ENCODE results near the gene DHRSX. TPM values are rescaled to one million over a fixed set of nuclear protein-coding genes. Genes with fewer than 3 reads are reported as not detected.

DHRSX gene
- total and polyA plus RNA-seq, 10 of the 15 experiments (the other 5 are each of a cell fraction or from before 2014, with no cell fraction given), result 1.7 to 39.5 (median 16.5) TPM

DNA sequence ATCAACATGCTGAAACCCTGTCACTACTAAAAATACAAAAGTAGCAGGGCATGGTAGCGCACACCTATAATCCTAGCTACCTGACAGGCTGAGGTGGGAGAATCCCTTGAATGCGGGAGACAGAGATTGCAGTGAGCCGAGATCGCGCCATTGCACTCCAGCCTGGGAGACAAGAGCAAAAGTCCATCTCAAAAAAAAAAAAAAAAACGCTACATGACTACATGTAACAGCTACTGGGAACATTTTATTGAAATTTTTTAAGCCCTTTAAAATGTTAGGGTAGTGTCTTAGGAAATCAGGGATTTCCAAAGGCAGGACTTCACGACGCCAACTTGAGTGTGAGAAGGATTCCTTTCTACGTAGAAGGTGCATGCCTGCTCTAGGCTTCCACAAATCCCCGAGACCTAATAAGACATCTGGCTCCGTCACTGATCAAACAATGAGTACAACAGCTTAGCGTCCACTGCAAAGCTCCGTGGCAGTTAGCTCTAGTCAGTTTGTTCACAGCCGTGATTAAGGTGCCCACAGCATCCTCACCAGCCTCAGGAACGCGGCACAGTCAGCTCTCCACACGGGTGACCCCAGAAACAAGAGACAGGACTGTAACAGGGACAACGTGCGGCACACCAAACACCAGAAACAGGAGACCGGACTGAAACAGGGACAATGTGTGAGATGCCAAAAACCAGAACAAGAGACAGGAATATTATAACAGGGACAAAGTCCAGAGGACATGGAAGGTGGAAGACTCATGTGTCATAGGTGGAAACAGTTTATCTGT is 33.7 kb downstream of the DHRSX start:
- no peak for FAIRE-seq
- POLR2A ChIA-PET, result no interaction called here
- no peak for TF ChIP-seq HDAC2 (IDR thresholded peaks at IDR 0.05)
- TF ChIP-seq ZNF384 (IDR thresholded peaks at IDR 0.05; ENCODE audit: borderline replicate concordance, low read depth, low read length), result no peak
- no peak for TF ChIP-seq ZNF24 (IDR thresholded peaks at IDR 0.05)
- no peak for TF ChIP-seq POU2F2 (IDR thresholded peaks at IDR 0.05; ENCODE audit: borderline replicate concordance, low read depth, low read length)
- TF ChIP-seq NFIC (IDR thresholded peaks at IDR 0.05; ENCODE audit: low read depth, low read length), result no peak
- no peak for TF ChIP-seq MTA2 (IDR thresholded peaks at IDR 0.05; ENCODE audit: low read depth)
- TF ChIP-seq YY1 (IDR thresholded peaks at IDR 0.05; ENCODE audit: low read depth, low read length), result no peak
- TF ChIP-seq RELB (IDR thresholded peaks at IDR 0.05; ENCODE audit: low read depth), result no peak
- no peak for TF ChIP-seq LARP7 (IDR thresholded peaks at IDR 0.05)
- no peak for TF ChIP-seq SP1 (IDR thresholded peaks at IDR 0.05; ENCODE audit: low read depth, low read length)
- TF ChIP-seq, protein P1, sequence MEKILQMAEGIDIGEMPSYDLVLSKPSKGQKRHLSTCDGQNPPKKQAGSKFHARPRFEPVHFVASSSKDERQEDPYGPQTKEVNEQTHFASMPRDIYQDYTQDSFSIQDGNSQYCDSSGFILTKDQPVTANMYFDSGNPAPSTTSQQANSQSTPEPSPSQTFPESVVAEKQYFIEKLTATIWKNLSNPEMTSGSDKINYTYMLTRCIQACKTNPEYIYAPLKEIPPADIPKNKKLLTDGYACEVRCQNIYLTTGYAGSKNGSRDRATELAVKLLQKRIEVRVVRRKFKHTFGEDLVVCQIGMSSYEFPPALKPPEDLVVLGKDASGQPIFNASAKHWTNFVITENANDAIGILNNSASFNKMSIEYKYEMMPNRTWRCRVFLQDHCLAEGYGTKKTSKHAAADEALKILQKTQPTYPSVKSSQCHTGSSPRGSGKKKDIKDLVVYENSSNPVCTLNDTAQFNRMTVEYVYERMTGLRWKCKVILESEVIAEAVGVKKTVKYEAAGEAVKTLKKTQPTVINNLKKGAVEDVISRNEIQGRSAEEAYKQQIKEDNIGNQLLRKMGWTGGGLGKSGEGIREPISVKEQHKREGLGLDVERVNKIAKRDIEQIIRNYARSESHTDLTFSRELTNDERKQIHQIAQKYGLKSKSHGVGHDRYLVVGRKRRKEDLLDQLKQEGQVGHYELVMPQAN (conservative IDR thresholded peaks at IDR 0.05), result no peak
- TF ChIP-seq, protein P2, sequence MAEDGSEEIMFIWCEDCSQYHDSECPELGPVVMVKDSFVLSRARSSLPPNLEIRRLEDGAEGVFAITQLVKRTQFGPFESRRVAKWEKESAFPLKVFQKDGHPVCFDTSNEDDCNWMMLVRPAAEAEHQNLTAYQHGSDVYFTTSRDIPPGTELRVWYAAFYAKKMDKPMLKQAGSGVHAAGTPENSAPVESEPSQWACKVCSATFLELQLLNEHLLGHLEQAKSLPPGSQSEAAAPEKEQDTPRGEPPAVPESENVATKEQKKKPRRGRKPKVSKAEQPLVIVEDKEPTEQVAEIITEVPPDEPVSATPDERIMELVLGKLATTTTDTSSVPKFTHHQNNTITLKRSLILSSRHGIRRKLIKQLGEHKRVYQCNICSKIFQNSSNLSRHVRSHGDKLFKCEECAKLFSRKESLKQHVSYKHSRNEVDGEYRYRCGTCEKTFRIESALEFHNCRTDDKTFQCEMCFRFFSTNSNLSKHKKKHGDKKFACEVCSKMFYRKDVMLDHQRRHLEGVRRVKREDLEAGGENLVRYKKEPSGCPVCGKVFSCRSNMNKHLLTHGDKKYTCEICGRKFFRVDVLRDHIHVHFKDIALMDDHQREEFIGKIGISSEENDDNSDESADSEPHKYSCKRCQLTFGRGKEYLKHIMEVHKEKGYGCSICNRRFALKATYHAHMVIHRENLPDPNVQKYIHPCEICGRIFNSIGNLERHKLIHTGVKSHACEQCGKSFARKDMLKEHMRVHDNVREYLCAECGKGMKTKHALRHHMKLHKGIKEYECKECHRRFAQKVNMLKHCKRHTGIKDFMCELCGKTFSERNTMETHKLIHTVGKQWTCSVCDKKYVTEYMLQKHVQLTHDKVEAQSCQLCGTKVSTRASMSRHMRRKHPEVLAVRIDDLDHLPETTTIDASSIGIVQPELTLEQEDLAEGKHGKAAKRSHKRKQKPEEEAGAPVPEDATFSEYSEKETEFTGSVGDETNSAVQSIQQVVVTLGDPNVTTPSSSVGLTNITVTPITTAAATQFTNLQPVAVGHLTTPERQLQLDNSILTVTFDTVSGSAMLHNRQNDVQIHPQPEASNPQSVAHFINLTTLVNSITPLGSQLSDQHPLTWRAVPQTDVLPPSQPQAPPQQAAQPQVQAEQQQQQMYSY (CRISPR knock-in tag; IDR thresholded peaks at IDR 0.05), result no peak
- no peak for TF ChIP-seq SREBF2 (IDR thresholded peaks at IDR 0.05; ENCODE audit: low read length)
- TF ChIP-seq CHD1 (IDR thresholded peaks at IDR 0.05; ENCODE audit: low read depth, low read length), result no peak
- TF ChIP-seq, protein P3, sequence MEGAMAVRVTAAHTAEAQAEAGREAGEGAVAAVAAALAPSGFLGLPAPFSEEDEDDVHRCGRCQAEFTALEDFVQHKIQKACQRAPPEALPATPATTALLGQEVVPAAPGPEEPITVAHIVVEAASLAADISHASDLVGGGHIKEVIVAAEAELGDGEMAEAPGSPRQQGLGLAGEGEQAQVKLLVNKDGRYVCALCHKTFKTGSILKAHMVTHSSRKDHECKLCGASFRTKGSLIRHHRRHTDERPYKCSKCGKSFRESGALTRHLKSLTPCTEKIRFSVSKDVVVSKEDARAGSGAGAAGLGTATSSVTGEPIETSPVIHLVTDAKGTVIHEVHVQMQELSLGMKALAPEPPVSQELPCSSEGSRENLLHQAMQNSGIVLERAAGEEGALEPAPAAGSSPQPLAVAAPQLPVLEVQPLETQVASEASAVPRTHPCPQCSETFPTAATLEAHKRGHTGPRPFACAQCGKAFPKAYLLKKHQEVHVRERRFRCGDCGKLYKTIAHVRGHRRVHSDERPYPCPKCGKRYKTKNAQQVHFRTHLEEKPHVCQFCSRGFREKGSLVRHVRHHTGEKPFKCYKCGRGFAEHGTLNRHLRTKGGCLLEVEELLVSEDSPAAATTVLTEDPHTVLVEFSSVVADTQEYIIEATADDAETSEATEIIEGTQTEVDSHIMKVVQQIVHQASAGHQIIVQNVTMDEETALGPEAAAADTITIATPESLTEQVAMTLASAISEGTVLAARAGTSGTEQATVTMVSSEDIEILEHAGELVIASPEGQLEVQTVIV (IDR thresholded peaks at IDR 0.05; ENCODE audit: borderline replicate concordance, partially characterized antibody), result no peak

More for the DNA sequence above, 33.7 kb downstream of the DHRSX start:
- Histone ChIP-seq H3K36me3 (ENCODE audit: control insufficient read depth in 2 of 2, insufficient read depth in 2 of 2, low read length in 1 of 2) (no peaks in the 10 kb centered on the region; a peak in 1 of 4 replicates), H3K9ac (ENCODE audit: control insufficient read depth, insufficient read depth, low read length) (no peak overlapping the region), H3K27ac (ENCODE audit: control insufficient read depth, insufficient read depth) (no peak overlapping the region), H3K4me3 (no peak overlapping the region), H3K79me2 (ENCODE audit: control insufficient read depth, insufficient read depth, low read length) (no peaks in the 10 kb centered on the region), H2AFZ (ENCODE audit: control insufficient read depth, low read depth, low read length) (no peak overlapping the region), H3K4me1 (ENCODE audit: control insufficient read depth, insufficient read depth, low read length) (no peaks in the 10 kb centered on the region), H3K27me3 (replicated peaks in 1 of 2; ENCODE audit: control insufficient read depth in 2 of 2, insufficient read depth in 2 of 2, low read length in 1 of 2) (no peaks in the 10 kb centered on the region), H3K4me2 (ENCODE audit: control insufficient read depth, insufficient read depth) (no peak overlapping the region), H4K20me1 (ENCODE audit: control insufficient read depth, insufficient read depth) (no peaks in the 10 kb centered on the region), H3K9me3 (replicated peaks; ENCODE audit: control insufficient read depth, insufficient read depth, low read length) (no peaks in the 10 kb centered on the region; the same call in 2 of the 3 replicates)
- ChIA-PET SMC1A (ENCODE audit: uncharacterized antibody, unreplicated experiment) (no interaction called here), RAD21 (ENCODE audit: unreplicated experiment) (no interaction called here), CTCF (no interaction called here)
- ATAC-seq (no peak), DNase-seq (ENCODE audit: low read depth, low spot score) (no peak)
- WGBS (ENCODE audit: insufficient coverage, insufficient replicate concordance, low lambda C conversion rate, missing lambda C conversion rate), result 82% methylated on average over 20 of the region's 20 CpGs
- in situ Hi-C loops (cut with MboI) (no loop called here), intact Hi-C loops (cut with micrococcal nuclease; ENCODE audit: unreplicated experiment) (no loop called here)
- no TSS peak for BruUV-seq (replicated peaks)
